A549 (cell line): ENCODE measurements around the gene MAL. TPM values are rescaled to one million over a fixed set of nuclear protein-coding genes. Genes with fewer than 3 reads are reported as not detected.

Source experiments
- ATAC-seq, 2 experiments: fragments of 200-7000 bp in 1 of 2; fragments of >200 bp in 1 of 2; cut with Nextera tagmentation in 1 of 2; cut with Tn5 transposase in 1 of 2; 3 replicates each; pipeline versions ENCODE4 v1.8.0 to v1.9.1; 2018 to 2020; ENCODE audit warnings: mild to moderate bottlenecking in 1 of 2, moderate library complexity in 1 of 2
- CTCF ChIA-PET: fragments of 300-600 bp; sonication (Branson Sonifier 250); formaldehyde crosslinking; extraction: SDS; loops from one replicate; lab custom pipeline; 2021; ENCODE audit warnings: antibody characterized with exemption, inconsistent platforms; lab: Yijun Ruan, JAX
- POLR2A ChIA-PET: fragments of 350-600 bp; formaldehyde crosslinking; extraction: SDS; loops from one replicate; lab custom pipeline; 2021; ENCODE audit warnings: antibody characterized with exemption, inconsistent platforms; lab: Yijun Ruan, JAX
- DNase-seq, 2 experiments: peaks; one replicate each; pipeline versions ENCODE4 v3.0.0 to v3.0.0-alpha.2; 2011 to 2016; ENCODE audit warnings: low read depth in 1 of 2, low spot score in 1 of 2
- FAIRE-seq: peaks from 2 replicates; lab custom pipeline; 2011; peaks lifted over from hg19 to GRCh38; lab: Jason Lieb, UNC
- H3K27ac ChIP-seq, 2 experiments: fragments of >200 bp; sonication (Bioruptor Twin); formaldehyde crosslinking; 3 replicates each; pipeline ENCODE4 v1.5.1; 2016 to 2017
- H3K4me1 ChIP-seq: fragments of >200 bp; sonication (Bioruptor Twin); formaldehyde crosslinking; 3 replicates; pipeline ENCODE4 v1.6.1; 2016
- H3K4me2 ChIP-seq: fragments of >200 bp; sonication (Bioruptor Twin); formaldehyde crosslinking; 3 replicates; pipeline ENCODE4 v1.6.1; 2016
- H3K4me3 ChIP-seq: fragments of >200 bp; sonication (Bioruptor Twin); formaldehyde crosslinking; 3 replicates; pipeline ENCODE4 v1.5.1; 2016
- H3K9me3 ChIP-seq: fragments of >200 bp; sonication (Bioruptor Twin); formaldehyde crosslinking; 3 replicates; pipeline ENCODE4 v1.6.1; 2016
- BHLHE40 ChIP-seq: IDR thresholded peaks from 2 replicates; pipeline ENCODE4 v1.6.1; 2012; ENCODE audit warnings: low read depth, low read length, inconsistent platforms
- EHF ChIP-seq: fragments of 250-450 bp; sonication (Bioruptor Pico); IDR thresholded peaks from 2 replicates; pipeline ENCODE4 v1.5.0; 2020; ENCODE audit warnings: mild to moderate bottlenecking
- EHMT2 ChIP-seq: fragments of 200-600 bp; sonication (generic); IDR thresholded peaks from 2 replicates; pipeline ENCODE4 v1.6.1; 2016; ENCODE audit warnings: antibody characterized with exemption, low read depth, mild to moderate bottlenecking, moderate library complexity
- ESRRA ChIP-seq: fragments of 150-350 bp; IDR thresholded peaks from 2 replicates; pipeline ENCODE4 v1.6.1; 2014; ENCODE audit warnings: mild to moderate bottlenecking, low read length, borderline replicate concordance
- FOSB ChIP-seq: fragments of 250-450 bp; sonication (Bioruptor Pico); IDR thresholded peaks from 2 replicates; pipeline ENCODE4 v1.5.0; 2020; ENCODE audit warnings: mild to moderate bottlenecking, moderate library complexity
- HOXB5 ChIP-seq: fragments of 250-450 bp; sonication (Bioruptor Pico); IDR thresholded peaks from 2 replicates; pipeline ENCODE4 v1.5.0; 2020; ENCODE audit warnings: mild to moderate bottlenecking, moderate library complexity
- KDM5A ChIP-seq: fragments of 200-600 bp; sonication (generic); IDR thresholded peaks from 2 replicates; pipeline ENCODE4 v1.6.1; 2016; ENCODE audit warnings: antibody characterized with exemption, mild to moderate bottlenecking
- MAZ ChIP-seq: fragments of 150-350 bp; IDR thresholded peaks from 2 replicates; pipeline ENCODE4 v1.6.1; 2014; ENCODE audit warnings: antibody characterized with exemption, low read depth, low read length, borderline replicate concordance
- MYC ChIP-seq: IDR thresholded peaks from 2 replicates; pipeline ENCODE4 v1.6.1; 2012; ENCODE audit warnings: mild to moderate bottlenecking, inconsistent platforms, low read length, improper control_type of control experiment, borderline replicate concordance
- NFE2L2 ChIP-seq: fragments of 150-350 bp; conservative IDR thresholded peaks from 2 replicates; pipeline ENCODE4 v1.6.1; 2014; ENCODE audit warnings: low read length
- NR3C1 ChIP-seq: fragments of >200 bp; sonication (Bioruptor Twin); formaldehyde crosslinking; IDR thresholded peaks from 3 replicates; pipeline ENCODE4 v1.6.1; 2017
- RARB ChIP-seq: fragments of 250-450 bp; sonication (Bioruptor Pico); IDR thresholded peaks from 2 replicates; pipeline ENCODE4 v1.8.0; 2021; ENCODE audit warnings: mild to moderate bottlenecking, moderate library complexity
- RNF2 ChIP-seq: fragments of 200-600 bp; sonication (generic); IDR thresholded peaks from 2 replicates; pipeline ENCODE4 v1.6.1; 2016; ENCODE audit warnings: low read depth, mild to moderate bottlenecking, antibody characterized with exemption, moderate library complexity, borderline replicate concordance
- SMC3 ChIP-seq: fragments of >200 bp; sonication (Bioruptor Twin); formaldehyde crosslinking; IDR thresholded peaks from 3 replicates; pipeline ENCODE4 v1.6.1; 2018; ENCODE audit warnings: inconsistent platforms
- SREBF2 ChIP-seq: fragments of 450-650 bp; IDR thresholded peaks from 2 replicates; pipeline ENCODE4 v1.6.1; 2014; ENCODE audit warnings: mild to moderate bottlenecking, moderate library complexity
- TFCP2L1 ChIP-seq: fragments of 250-450 bp; sonication (Bioruptor Pico); IDR thresholded peaks from 2 replicates; pipeline ENCODE4 v1.5.0; 2021; ENCODE audit warnings: mild to moderate bottlenecking
- ZC3H11A ChIP-seq: fragments of 450-650 bp; IDR thresholded peaks from 2 replicates; pipeline ENCODE4 v1.6.1; 2014; ENCODE audit warnings: antibody characterized with exemption, mild to moderate bottlenecking
- ZFP36 ChIP-seq: fragments of 450-650 bp; IDR thresholded peaks from 2 replicates; pipeline ENCODE4 v1.6.1; 2014; ENCODE audit warnings: borderline replicate concordance; ENCODE audit not compliant: partially characterized antibody
- ZNF302 ChIP-seq: fragments of 250-450 bp; sonication (Bioruptor Pico); IDR thresholded peaks from 2 replicates; pipeline ENCODE4 v1.9.0; 2021; ENCODE audit warnings: inconsistent platforms, mild to moderate bottlenecking, moderate library complexity
- ZSCAN20 ChIP-seq: fragments of 250-450 bp; sonication (Bioruptor Pico); IDR thresholded peaks from 2 replicates; pipeline ENCODE4 v1.8.0; 2022; ENCODE audit warnings: mild to moderate bottlenecking, moderate library complexity
- WGBS: methylation state at CpG from one replicate; pipeline ENCODE4 v1.1.6; 2017; ENCODE audit errors: missing lambda C conversion rate; 5-methylcytosine and 5-hydroxymethylcytosine counted together
- polyA plus RNA-seq, 4 experiments: library from polyadenylated mRNA; depleted of rRNA in 3 of 4; stranded (reverse); fragments of >200 nt; fragmentation: RNase III in 1 of 4; extraction: RNeasy Plus Mini Kit Qiagen cat#74134 plus additional on column Dnase treatment in 1 of 4; gene quantifications; 2 replicates in 3 of 4; 3 replicates in 1 of 4; pipeline ENCODE4 v1.2.3, GENCODE V29; 2011 to 2017
- TF ChIP-seq, protein P1 (sequence below): IDR thresholded peaks from 2 replicates; pipeline ENCODE4 v1.6.1; 2012

MAL gene
- polyA plus RNA-seq, 2 of the 4 experiments (the other 2 are of a cell fraction) = not detected

DNA sequence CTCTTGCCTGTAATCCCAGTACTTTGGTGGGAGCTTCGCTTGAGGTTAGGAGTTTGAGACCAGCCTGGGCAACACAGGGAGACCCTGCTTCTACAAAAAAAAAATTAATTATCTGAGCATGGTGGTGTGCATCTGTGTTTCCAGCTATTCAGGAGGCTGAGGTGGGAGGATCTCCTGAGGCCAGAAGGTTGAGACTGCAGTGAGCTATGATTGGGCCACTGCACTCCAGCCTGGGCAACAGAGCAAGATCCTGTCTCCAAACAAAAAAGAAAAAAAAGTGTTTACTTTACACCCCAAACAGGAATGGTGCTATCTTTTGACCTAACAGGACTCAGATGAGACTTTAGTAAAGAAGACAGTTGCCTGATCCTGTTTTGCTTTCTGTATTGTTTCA, 35.6 kb downstream of the MAL start:
- no peaks in the 10 kb centered on the region for H3K4me1 ChIP-seq
- 39% methylated on average over 1 of the region's 1 CpG for WGBS
- H3K4me2 ChIP-seq = no peak overlapping the region
- ChIA-PET CTCF (interaction anchor here (7.5 kb wide), 1 partner anchor 17 kb away, joined by 70 read pairs; no protein-coding TSS in a partner anchor), POLR2A (no interaction called here)
- ATAC-seq = no peak
- TF ChIP-seq BHLHE40 (no peak), TFCP2L1 (CRISPR knock-in tag) (no peak), RARB (CRISPR knock-in tag) (no peak), NFE2L2 (no peak), EHF (CRISPR knock-in tag) (no peak), KDM5A (no peak), RNF2 (no peak), MYC (no peak), HOXB5 (CRISPR knock-in tag) (no peak), SMC3 (no peak), ZC3H11A (no peak), NR3C1 (no peak), FOSB (CRISPR knock-in tag) (no peak)
- TF ChIP-seq, protein P1, sequence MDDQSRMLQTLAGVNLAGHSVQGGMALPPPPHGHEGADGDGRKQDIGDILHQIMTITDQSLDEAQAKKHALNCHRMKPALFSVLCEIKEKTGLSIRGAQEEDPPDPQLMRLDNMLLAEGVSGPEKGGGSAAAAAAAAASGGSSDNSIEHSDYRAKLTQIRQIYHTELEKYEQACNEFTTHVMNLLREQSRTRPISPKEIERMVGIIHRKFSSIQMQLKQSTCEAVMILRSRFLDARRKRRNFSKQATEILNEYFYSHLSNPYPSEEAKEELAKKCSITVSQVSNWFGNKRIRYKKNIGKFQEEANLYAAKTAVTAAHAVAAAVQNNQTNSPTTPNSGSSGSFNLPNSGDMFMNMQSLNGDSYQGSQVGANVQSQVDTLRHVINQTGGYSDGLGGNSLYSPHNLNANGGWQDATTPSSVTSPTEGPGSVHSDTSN = no peak
- no peak overlapping the region for H3K4me3 ChIP-seq
- H3K9me3 ChIP-seq = peaks cover 5% of the 10 kb centered on the region; the same call in 1 of the 3 replicates
- no peak for FAIRE-seq
- no peak for DNase-seq
- no peak overlapping the region for H3K27ac ChIP-seq

DNA sequence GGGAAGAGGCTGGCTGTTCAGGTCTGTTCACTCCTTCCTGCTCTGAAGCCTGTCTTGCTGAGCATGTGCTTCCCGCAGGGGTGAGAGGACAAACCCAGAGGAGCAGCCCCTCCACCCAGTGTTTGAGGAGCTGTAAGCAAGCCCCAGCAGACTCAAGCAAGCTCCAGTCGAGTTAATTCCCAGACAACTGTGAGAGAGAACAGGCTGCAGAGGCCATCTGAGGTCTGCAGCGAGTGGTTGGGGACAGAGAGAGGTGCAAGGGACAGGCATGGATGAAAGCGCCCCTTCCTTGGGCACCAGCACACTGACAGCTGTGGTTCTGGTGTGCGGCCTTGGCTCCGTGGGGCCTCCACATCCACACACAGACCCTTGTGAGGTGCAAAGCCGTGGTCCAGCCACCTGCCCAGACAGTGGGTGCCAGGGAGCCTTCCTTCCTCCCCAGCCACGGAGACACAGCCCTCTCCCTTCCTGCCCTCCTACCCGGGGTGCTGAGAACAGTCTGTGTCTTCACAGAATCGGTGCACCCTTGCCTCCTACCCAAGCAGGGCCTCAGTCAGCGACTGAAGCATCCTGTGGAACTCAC, 36.2 kb downstream of the MAL start:
- no peak for FAIRE-seq
- no peaks in the 10 kb centered on the region for H3K4me1 ChIP-seq
- 40% methylated on average over 11 of the region's 11 CpGs for WGBS
- TF ChIP-seq ZFP36 = no peak
- no peak for TF ChIP-seq ESRRA
- TF ChIP-seq ZSCAN20 = no peak
- TF ChIP-seq FOSB (CRISPR knock-in tag) = no peak
- no peak for TF ChIP-seq ZNF302 (CRISPR knock-in tag)
- no peak for TF ChIP-seq KDM5A
- TF ChIP-seq EHMT2 = no peak
- ChIA-PET CTCF (interaction anchor here (1.3 to 7.5 kb wide), 3 partner anchors 9 to 53 kb away, joined by 3 to 70 read pairs (median 24); no protein-coding TSS in a partner anchor), POLR2A (no interaction called here)
- H3K4me2 ChIP-seq = no peak overlapping the region
- no peak overlapping the region for H3K4me3 ChIP-seq
- no peak overlapping the region for H3K27ac ChIP-seq
- peaks cover 8% of the 10 kb centered on the region; the same call in 1 of the 3 replicates for H3K9me3 ChIP-seq
- DNase-seq = no peak
- no peak for ATAC-seq

DNA sequence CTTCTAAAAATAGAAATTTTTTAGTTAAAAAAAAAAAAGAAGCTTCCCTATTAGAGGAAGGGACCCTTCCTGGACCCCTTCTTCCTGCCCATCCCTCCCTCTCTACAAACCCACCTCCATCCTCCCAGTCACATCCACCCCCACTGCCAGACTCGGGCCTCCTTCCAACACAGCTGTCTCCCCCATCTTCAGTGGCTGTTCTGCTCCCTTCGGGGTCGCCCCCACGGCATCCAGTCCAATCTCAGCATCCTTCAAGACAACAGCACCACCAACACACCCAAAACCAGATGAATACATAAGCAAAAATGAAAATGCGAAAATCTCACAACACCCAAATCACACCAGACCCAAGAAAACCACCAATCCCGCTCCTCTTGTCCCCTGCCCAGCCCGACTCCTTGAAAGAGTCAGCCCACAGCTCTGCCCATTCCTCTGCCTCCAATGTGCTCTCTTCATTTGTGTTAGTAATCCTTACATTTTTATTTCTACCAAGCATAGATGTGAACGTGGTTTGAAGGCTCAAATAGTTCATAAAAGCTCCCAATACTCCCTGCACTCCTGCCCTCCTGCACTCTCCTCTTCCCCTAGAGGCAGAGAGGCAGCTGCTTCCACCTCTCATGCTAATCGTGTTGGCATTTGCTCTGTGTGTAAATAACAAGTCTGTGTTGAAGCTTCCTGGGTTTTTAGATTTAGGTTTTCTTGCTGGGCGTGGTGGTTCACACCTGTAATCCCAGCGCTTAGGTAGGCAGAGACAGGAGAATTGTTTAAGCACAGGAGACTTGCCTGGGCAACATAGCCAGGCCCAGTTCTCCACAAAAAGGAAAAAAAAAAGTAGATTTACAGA, 37.0 kb downstream of the MAL start:
- POLR2A ChIA-PET = no interaction called here
- 55% methylated on average over 11 of the region's 11 CpGs for WGBS
- no peak overlapping the region for H3K4me2 ChIP-seq
- TF ChIP-seq SREBF2 (no peak), HOXB5 (CRISPR knock-in tag) (no peak), BHLHE40 (no peak), MAZ (no peak)
- TF ChIP-seq, all 56 proteins: peak for 0
- FAIRE-seq (no peak), ATAC-seq (peak; percentile 48; a peak in 2 of 6 replicates), DNase-seq (no peak)
- Histone ChIP-seq H3K9me3 (peaks cover 8% of the 10 kb centered on the region; the same call in 1 of the 3 replicates), H3K27ac (no peak overlapping the region), H3K4me3 (no peak overlapping the region), H3K4me1 (no peaks in the 10 kb centered on the region)
- CTCF ChIA-PET = interaction anchor here (0.7 to 7.5 kb wide), 5 partner anchors 10 to 53 kb away, joined by 3 to 70 read pairs (median 9); no protein-coding TSS in a partner anchor
